Measurements from ENCODE around the gene ST8SIA5.

Gene ST8SIA5

GRCh38 chr18:46623541-46623940 is 133.3 kb downstream of the ST8SIA5 start:
- DNase-seq, result no peak

DNA sequence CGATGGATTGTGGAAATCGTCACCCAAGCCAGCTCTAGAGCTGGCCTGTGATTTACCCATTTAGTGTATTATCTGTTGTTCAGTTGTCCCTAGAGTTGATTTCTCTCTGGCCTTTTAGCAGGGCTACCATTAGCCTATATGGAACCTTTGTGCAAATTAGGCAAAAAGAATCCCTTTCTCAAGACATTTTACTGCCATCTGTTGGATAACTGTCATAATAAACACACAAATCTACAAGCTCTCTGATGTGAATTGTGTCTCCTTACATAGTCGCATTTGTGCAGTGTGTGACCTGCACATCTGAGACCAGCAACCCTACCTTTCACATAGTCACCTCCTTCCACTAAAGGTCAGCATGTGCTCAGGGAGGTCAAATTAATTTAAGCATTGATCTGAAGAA is 133.9 kb downstream of the ST8SIA5 start:
- peak; percentile 27 for DNase-seq

DNA sequence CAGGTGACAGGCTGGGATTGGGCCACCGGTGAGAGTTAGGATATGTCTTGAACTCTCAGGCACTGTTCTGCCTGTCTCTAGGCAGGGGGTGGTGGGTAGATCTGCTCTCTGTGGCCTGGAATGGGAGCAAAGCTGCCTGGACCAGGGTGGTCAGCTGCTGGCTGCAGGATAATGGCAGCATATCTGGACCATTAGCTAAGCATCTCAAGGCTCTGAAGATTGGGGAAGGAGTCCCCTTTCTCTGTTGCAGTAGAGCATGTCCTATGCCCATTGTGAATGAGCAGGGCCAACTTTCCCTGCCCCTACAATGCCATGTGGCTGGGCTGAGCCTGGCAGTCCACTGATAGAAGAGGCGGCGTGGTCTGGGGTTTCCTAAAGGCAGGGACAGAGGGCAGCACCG is 134.4 kb downstream of the ST8SIA5 start:
- no peak for DNase-seq

- DNase-seq, result no peak
These were observed 135.0 kb downstream of the ST8SIA5 start for GRCh38 chr18:46621871-46622270.

DNA sequence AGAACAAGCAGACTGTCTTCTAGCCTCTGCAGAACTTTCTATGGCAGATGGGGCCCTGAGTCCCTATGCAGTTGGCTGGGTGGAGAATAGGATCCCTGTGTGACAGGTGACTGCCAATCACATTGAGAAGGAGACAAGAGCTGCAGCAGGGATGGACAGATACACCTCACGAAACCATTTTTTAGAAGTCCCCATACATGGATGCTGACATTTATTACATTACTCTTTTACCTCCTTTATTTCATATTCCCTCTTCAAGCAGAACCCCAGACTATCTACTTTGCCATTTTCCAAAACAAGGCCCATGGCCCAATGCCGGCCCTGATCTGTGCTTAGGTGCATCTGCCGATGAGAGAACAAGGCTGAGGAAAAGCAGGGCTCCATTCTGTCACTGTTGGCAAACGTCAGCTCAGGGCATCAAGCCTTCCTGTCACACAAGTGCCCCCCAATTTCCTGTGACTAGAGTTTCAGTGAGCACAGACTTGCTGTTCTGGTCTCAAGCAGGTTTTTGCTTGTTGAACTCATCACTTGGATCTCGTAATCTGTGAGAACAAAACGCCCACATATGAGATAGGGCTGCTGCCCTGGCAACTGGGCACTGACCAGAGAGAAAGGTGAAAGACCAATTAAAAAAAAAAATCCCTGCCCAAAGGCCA is 135.6 kb downstream of the ST8SIA5 start:
- no peak for DNase-seq

- no peak for DNase-seq
These were observed 137.3 kb downstream of the ST8SIA5 start for GRCh38 chr18:46619559-46619958.

All from midbrain (tissue), 1 donor.